Mesenchymal stem cell (in vitro differentiated cells and primary cell): Measurements from ENCODE around the gene MPST.
A peak's percentile ranks its signal among the peaks of the same experiment; 100 is the strongest.

Experiments used
- DNase-seq: peaks from one replicate; pipeline ENCODE4 v3.0.0-alpha.2; 2013
- H2AFZ ChIP-seq: one replicate; pipeline ENCODE4 v1.6.1; 2013; ENCODE audit warnings: low read depth, mild to moderate bottlenecking, control low read depth, inconsistent platforms, low read length, moderate library complexity
- H2AK5ac ChIP-seq: 2 replicates; pipeline ENCODE4 v1.6.1; 2013; ENCODE audit warnings: low read length, moderate library complexity, mild to moderate bottlenecking, inconsistent platforms; ENCODE audit not compliant: severe bottlenecking
- H2BK120ac ChIP-seq: one replicate; pipeline ENCODE4 v1.6.1; 2013; ENCODE audit warnings: low read depth, mild to moderate bottlenecking, inconsistent platforms, low read length, moderate library complexity
- H2BK12ac ChIP-seq, 2 experiments: one replicate each; pipeline ENCODE4 v1.6.1; 2013; ENCODE audit warnings: inconsistent platforms in 2 of 2, low read length in 2 of 2, mild to moderate bottlenecking in 2 of 2, moderate library complexity in 2 of 2, control low read depth in 1 of 2
- H2BK15ac ChIP-seq: one replicate; pipeline ENCODE4 v1.6.1; 2013; ENCODE audit warnings: mild to moderate bottlenecking, low read depth, inconsistent platforms; ENCODE audit not compliant: poor library complexity, severe bottlenecking
- H2BK5ac ChIP-seq: 2 replicates; pipeline ENCODE4 v1.6.1; 2013; ENCODE audit warnings: low read depth, mild to moderate bottlenecking, low read length, control low read depth, inconsistent platforms; ENCODE audit not compliant: poor library complexity, severe bottlenecking
- H3K14ac ChIP-seq, 2 experiments: one replicate each; pipeline ENCODE4 v1.6.1; 2013; ENCODE audit warnings: inconsistent platforms in 2 of 2, low read length in 2 of 2, control low read depth in 1 of 2, mild to moderate bottlenecking in 1 of 2, moderate library complexity in 1 of 2
- H3K18ac ChIP-seq, 2 experiments: one replicate each; pipeline ENCODE4 v1.6.1; 2013; ENCODE audit warnings: inconsistent platforms in 2 of 2, low read length in 2 of 2, control low read depth in 1 of 2, low read depth in 1 of 2, mild to moderate bottlenecking in 1 of 2
- H3K23ac ChIP-seq, 2 experiments: one replicate each; pipeline ENCODE4 v1.6.1; 2013; ENCODE audit warnings: inconsistent platforms in 2 of 2, low read length in 2 of 2, mild to moderate bottlenecking in 2 of 2, moderate library complexity in 2 of 2, control low read depth in 1 of 2
- H3K27ac ChIP-seq: 2 replicates; pipeline ENCODE4 v1.5.1; 2013; ENCODE audit warnings: mild to moderate bottlenecking, moderate library complexity, low read length, control low read depth, inconsistent platforms; ENCODE audit not compliant: poor library complexity, severe bottlenecking
- H3K27me3 ChIP-seq, 2 experiments: 2 replicates each; pipeline versions ENCODE4 v1.6.1 to v1.7.0; 2013; ENCODE audit warnings: low read length in 2 of 2, mild to moderate bottlenecking in 2 of 2, moderate library complexity in 2 of 2, control low read depth in 1 of 2, inconsistent platforms in 1 of 2; ENCODE audit not compliant: control insufficient read depth in 1 of 2, insufficient read depth in 1 of 2
- H3K36me3 ChIP-seq, 2 experiments: 2 replicates each; pipeline versions ENCODE4 v1.6.1 to v1.7.0; 2013; ENCODE audit warnings: low read length in 2 of 2, control low read depth in 1 of 2, inconsistent platforms in 1 of 2, low read depth in 1 of 2, mild to moderate bottlenecking in 1 of 2; ENCODE audit not compliant: insufficient read depth in 2 of 2, control insufficient read depth in 1 of 2
- H3K4ac ChIP-seq, 2 experiments: one replicate each; pipeline ENCODE4 v1.6.1; 2013; ENCODE audit warnings: inconsistent platforms in 2 of 2, low read length in 2 of 2, mild to moderate bottlenecking in 2 of 2, moderate library complexity in 2 of 2, control low read depth in 1 of 2, low read depth in 1 of 2
- H3K4me1 ChIP-seq: 2 replicates; pipeline ENCODE4 v1.6.1; 2013; ENCODE audit warnings: low read depth, low read length, control low read depth; ENCODE audit not compliant: control insufficient read depth, insufficient read depth
- H3K4me2 ChIP-seq: 2 replicates; pipeline ENCODE4 v1.6.1; 2013; ENCODE audit warnings: low read length, mild to moderate bottlenecking, inconsistent platforms; ENCODE audit not compliant: poor library complexity, severe bottlenecking
- H3K4me3 ChIP-seq, 2 experiments: 2 replicates each; pipeline versions ENCODE4 v1.5.1 to v1.7.0; 2013; ENCODE audit warnings: low read length in 2 of 2, mild to moderate bottlenecking in 2 of 2, control low read depth in 1 of 2, low read depth in 1 of 2; ENCODE audit not compliant: insufficient read depth in 1 of 2
- H3K79me1 ChIP-seq: replicated peaks from 2 replicates; pipeline ENCODE4 v1.6.1; 2013; ENCODE audit warnings: mild to moderate bottlenecking, control low read depth, low read length, inconsistent platforms; ENCODE audit not compliant: poor library complexity, severe bottlenecking
- H3K9ac ChIP-seq: 2 replicates; pipeline ENCODE4 v1.7.0; 2013; ENCODE audit warnings: mild to moderate bottlenecking, low read length, moderate library complexity
- H3K9me3 ChIP-seq: 2 replicates; pipeline ENCODE4 v1.7.0; 2013; ENCODE audit warnings: mild to moderate bottlenecking, low read length; ENCODE audit not compliant: control insufficient read depth
- H4K8ac ChIP-seq: one replicate; pipeline ENCODE4 v1.6.1; 2013; ENCODE audit warnings: inconsistent platforms, mild to moderate bottlenecking, low read length, moderate library complexity
- H4K91ac ChIP-seq: one replicate; pipeline ENCODE4 v1.6.1; 2013; ENCODE audit warnings: mild to moderate bottlenecking, low read length, inconsistent platforms
- WGBS: methylation state at CpG from one replicate; pipeline ENCODE4 v1.1.7; 2013; ENCODE audit warnings: mixed read lengths; 5-methylcytosine and 5-hydroxymethylcytosine counted together

MPST gene

DNA sequence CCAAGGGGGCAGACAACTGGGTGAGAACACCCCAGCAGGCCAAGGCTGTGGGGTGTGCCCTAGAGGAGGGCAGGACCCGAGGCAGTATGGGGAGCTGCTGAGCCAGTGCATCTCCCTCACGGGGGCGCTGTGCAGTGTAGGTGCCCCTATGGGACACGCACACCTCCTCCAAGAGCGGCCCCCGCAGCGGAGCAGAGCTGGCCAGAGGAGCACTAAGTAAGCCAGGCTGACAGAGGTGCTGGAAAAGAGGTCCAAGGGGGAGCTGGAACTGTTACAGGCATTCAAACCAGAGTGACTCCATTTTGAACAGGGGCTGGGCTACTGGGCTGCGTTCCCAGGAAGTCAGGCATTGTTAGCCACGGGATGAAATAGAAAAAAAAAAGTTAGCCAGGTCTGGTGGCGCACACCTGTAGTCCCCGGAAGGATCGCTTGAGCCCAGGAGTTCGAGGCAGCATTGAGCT, 42.1 kb upstream of the MPST start:
- Histone ChIP-seq H3K4me3 (peak overlapping the region in 1 of 2 experiments; percentile 72), H3K9ac (peak overlapping the region; percentile 62), H3K4me1 (peaks cover 6% of the 10 kb centered on the region), H3K23ac (no peak overlapping the region), H2AFZ (no peak overlapping the region), H3K27me3 (peaks cover 19 to 37% of the 10 kb centered on the region in 2 experiments), H4K91ac (no peak overlapping the region), H4K8ac (peak overlapping the region; percentile 73), H3K18ac (no peak overlapping the region), H2AK5ac (no peak overlapping the region), H3K79me1 (no peaks in the 10 kb centered on the region), H3K4me2 (peak overlapping the region; percentile 79), H2BK12ac (no peak overlapping the region), H2BK120ac (no peak overlapping the region), H3K27ac (no peak overlapping the region), H3K14ac (no peak overlapping the region), H2BK15ac (no peak overlapping the region), H3K4ac (no peak overlapping the region), H2BK5ac (no peak overlapping the region), H3K9me3 (no peaks in the 10 kb centered on the region), H3K36me3 (no peaks in the 10 kb centered on the region)
- DNase-seq: peak; percentile 52
- WGBS: 44% methylated on average over 13 of the region's 13 CpGs

DNA sequence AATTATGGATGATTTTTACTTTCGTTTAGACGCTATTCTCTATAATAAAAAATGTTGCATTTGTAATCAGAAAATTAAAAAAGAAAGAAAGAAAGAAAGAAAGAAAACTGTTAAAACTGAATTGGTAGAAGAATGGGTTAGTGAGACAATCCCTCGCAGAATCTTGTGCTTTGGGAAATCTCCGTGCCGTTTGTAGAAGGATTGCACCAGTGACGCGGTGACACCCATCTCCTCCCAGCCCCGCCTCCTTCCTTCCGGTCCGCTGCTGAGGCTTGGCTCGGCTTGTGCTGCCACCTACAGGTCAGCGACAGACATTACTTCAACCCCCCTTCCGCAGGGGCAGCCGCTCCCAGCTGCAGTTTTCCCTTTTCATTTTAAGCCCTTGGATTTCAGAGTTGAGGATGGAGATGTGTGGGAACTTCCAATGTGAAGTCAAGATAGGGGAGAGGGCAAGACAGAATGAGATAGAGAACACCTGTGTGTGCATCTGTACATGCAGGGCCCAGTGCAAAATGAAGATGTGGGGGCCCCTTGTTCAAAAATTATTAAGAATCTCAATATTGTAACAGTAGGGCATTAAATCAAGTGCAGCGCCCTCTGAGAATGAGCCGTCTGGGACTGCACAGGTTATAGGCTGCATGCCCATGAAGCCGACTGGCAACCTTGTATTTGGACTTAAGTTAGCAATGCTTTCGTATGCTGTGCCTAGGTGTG, 41.4 kb upstream of the MPST start:
- peak overlapping the region; percentile 62 for H3K9ac ChIP-seq

DNA sequence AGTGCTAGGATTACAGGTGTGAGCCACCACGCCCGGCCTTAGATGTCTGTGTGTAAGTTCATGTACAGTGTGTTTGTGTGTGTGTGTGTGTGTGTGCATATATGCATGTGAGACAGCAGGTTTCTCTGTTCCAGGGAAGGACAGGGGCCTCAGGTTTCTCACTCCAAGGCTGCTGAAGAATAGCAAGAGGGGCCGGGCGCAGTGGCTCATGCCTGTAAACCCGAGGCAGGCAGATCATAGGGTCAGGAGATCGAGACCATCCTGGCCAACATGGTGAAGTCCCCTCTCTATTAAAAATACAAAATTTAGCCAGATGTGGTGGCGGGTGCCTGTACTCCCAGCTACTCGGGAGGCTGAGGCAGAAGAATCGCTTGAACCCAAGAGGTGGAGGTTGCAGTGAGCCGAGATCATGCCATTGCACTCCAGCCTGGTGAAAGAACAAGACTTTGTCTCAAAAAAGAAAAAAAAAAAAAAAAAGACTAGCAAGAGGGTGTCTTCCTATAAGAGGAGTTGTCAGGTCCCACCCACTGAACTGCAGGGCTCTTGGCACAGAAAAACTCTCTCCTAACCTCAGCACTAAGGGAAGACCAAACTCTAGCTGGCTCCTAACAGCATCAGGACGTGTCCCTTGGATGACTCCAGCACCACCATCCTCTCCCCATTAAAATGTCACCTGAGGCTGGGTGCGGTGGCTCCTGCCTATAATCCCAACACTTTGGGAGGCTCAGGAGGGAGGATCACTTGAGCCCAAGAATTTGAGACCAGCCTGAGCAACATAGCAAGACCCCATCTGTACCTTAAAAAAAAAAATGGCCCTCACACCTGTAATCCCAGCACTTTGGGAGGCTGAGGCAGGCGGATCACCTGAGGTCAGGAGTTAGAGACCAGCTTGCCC, 40.3 kb upstream of the MPST start:
- H3K4me2 ChIP-seq: no peak overlapping the region
- H3K14ac ChIP-seq: no peak overlapping the region
- H2AFZ ChIP-seq: no peak overlapping the region
- no peak overlapping the region for H2BK5ac ChIP-seq
- H2BK15ac ChIP-seq: no peak overlapping the region
- H2AK5ac ChIP-seq: no peak overlapping the region
- H3K18ac ChIP-seq: no peak overlapping the region
- H3K36me3 ChIP-seq: no peaks in the 10 kb centered on the region
- H3K27me3 ChIP-seq: peaks cover 19 to 39% of the 10 kb centered on the region in 2 experiments
- no peak overlapping the region for H4K8ac ChIP-seq
- no peak overlapping the region for H2BK120ac ChIP-seq
- no peak overlapping the region for H3K4ac ChIP-seq
- WGBS: 86% methylated on average over 12 of the region's 13 CpGs
- no peak overlapping the region for H2BK12ac ChIP-seq
- H3K23ac ChIP-seq: no peak overlapping the region
- H4K91ac ChIP-seq: no peak overlapping the region
- peaks cover 6% of the 10 kb centered on the region for H3K4me1 ChIP-seq
- no peak for DNase-seq
- H3K4me3 ChIP-seq: no peak overlapping the region
- no peaks in the 10 kb centered on the region for H3K9me3 ChIP-seq
- no peak overlapping the region for H3K27ac ChIP-seq
- H3K9ac ChIP-seq: no peak overlapping the region
- no peaks in the 10 kb centered on the region for H3K79me1 ChIP-seq

More for the DNA sequence above, 41.4 kb upstream of the MPST start:
- 22% methylated on average over 13 of the region's 18 CpGs for WGBS
- Histone ChIP-seq H3K4ac (no peak overlapping the region), H3K4me1 (peaks cover 6% of the 10 kb centered on the region), H2BK15ac (no peak overlapping the region), H4K8ac (no peak overlapping the region), H3K14ac (no peak overlapping the region), H2BK5ac (no peak overlapping the region), H2BK120ac (no peak overlapping the region), H3K4me2 (peak overlapping the region; percentile 79), H3K36me3 (no peaks in the 10 kb centered on the region), H2AFZ (no peak overlapping the region), H3K79me1 (no peaks in the 10 kb centered on the region), H3K9me3 (no peaks in the 10 kb centered on the region), H2BK12ac (no peak overlapping the region), H3K27me3 (peaks cover 17 to 36% of the 10 kb centered on the region in 2 experiments), H2AK5ac (no peak overlapping the region), H3K4me3 (peak overlapping the region in 1 of 2 experiments; percentile 72), H3K23ac (no peak overlapping the region), H3K18ac (no peak overlapping the region), H3K27ac (no peak overlapping the region), H4K91ac (no peak overlapping the region)
- peak; percentile 85 for DNase-seq

GRCh38 chr22:36981247-36981775, 38.2 kb upstream of the MPST start:
- Histone ChIP-seq H3K14ac (no peak overlapping the region), H3K27me3 (peaks cover 19 to 33% of the 10 kb centered on the region in 2 experiments), H2BK12ac (no peak overlapping the region), H3K9ac (no peak overlapping the region), H2AK5ac (no peak overlapping the region), H3K4me3 (peak overlapping the region in 1 of 2 experiments; percentile 28), H2BK15ac (no peak overlapping the region), H3K27ac (no peak overlapping the region), H2AFZ (no peak overlapping the region), H3K23ac (peak overlapping the region in 1 of 2 experiments; percentile 38), H4K8ac (no peak overlapping the region), H2BK120ac (no peak overlapping the region), H4K91ac (no peak overlapping the region), H3K36me3 (no peaks in the 10 kb centered on the region), H3K9me3 (peaks cover 9% of the 10 kb centered on the region), H3K4me2 (no peak overlapping the region), H3K4ac (no peak overlapping the region), H3K79me1 (no peaks in the 10 kb centered on the region), H3K4me1 (peaks cover 6% of the 10 kb centered on the region), H2BK5ac (no peak overlapping the region), H3K18ac (no peak overlapping the region)
- no peak for DNase-seq
- WGBS: 86% methylated on average over 12 of the region's 16 CpGs
